ENCODE measurements around the gene CNGA1.

DNA sequence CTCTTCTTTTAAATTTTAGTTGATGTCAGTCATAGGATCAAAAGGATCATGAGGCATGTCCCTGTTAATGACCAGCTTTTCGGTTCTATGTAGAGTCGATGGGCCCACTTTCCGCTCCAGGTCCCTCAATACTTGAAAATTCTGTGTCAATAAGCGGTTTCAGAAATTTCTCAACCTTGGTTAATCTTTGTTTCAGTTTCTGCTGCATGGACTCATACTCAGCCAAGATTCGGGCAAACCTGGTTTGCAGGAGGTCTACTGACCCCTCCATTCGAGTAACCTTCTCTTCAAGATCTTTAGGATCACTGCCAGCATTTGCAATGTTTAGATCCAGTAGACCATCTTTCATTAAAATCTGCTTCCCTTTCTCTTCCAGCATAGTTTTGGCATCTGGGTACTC is 80.1 kb downstream of the CNGA1 start:
- TF ChIP-seq CTCF (IDR thresholded peaks at IDR 0.05) (no peak), POLR2A (IDR thresholded peaks at IDR 0.05) (no peak)

Measured in testis (tissue), 2 donors.